ENCODE results near the gene FGF3.
"Not testable (repeated sequence)": the region's sequence is repeated elsewhere in the genome, so short reads cannot be mapped to it uniquely, and the experiment has no call there.

Gene FGF3

DNA sequence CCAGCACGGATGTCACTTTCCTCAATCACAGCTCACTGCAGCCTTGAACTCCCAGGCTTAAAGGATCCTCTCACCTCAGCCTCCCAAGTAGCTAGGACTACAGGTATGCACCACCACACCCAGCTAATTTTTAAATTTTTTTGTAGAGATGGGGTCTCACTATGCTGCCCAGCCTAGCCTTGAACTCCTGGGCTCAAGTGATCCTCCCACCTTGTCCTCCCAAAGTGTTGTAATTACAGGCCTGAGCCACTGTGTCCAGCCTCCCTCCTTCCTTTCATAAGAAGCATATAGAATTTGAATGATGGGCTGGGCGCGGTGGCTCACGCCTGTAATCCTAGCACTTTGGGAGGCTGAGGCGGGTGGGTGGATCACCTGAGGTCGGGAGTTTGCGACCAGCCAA is 54.3 kb downstream of the FGF3 start:
- DNase-seq, result not testable (repeated sequence)

GRCh38 chr11:69760319-69760718 is 58.9 kb downstream of the FGF3 start:
- no peak for DNase-seq
